Measurements from ENCODE around the gene SLC5A10. TPM values are rescaled to one million over a fixed set of nuclear protein-coding genes. Genes with fewer than 3 reads are reported as not detected.

SLC5A10 gene
- polyA plus RNA-seq, 1 donor (not counting 4 experiments of a cell fraction or from before 2014, with no cell fraction given): not detected

DNA sequence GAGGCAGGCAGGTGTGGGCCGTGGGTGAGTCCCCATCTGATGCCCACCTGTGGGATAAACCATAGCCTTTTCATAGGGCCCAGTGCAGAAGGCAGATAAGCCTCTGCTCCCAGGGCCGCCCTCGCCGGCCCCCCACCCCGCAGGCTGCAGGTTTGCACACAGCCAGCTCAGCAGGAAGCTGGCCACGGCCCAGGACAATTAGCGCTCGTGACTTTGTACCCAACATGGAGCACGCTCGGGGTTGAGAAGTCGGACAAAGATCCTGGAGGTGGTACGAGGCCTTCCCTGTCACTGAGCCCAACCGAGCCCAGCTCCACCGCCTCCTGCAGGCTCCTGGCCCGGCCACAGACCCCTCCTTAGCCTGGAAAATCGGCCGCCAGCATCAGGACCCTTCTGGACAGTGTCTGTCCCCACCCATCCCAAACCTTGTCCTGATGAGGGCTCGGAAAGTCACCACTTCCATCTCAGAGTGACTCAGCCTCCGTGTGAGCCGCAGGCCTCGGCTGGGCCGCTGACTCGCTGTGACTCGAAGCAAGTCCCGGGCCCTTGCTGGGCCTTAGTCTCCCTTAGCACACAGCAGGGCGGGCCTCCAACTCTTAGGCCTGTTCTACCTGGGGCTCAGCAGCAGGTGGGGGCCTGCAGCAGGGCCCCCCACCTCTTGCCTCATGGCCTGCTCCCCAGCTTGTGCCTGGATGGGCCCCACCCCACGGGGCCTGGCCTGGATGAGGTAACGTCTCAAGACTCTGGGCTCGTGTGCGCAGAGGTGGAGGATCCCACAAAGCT is 29.9 kb downstream of the SLC5A10 start:
- H3K9me1 ChIP-seq (ENCODE audit: control insufficient read depth, extremely low read depth, insufficient read depth, low read length): peaks cover 6% of the 10 kb centered on the region
- FAIRE-seq (peak; percentile 84), DNase-seq (ENCODE audit: low read depth, low spot score) (no peak)
- H3K4me1 ChIP-seq (ENCODE audit: control insufficient read depth, extremely low read depth, insufficient read depth, low read length): peaks cover 28% of the 10 kb centered on the region
- H3K4me2 ChIP-seq (ENCODE audit: control insufficient read depth, extremely low read depth, insufficient read depth, low read depth, low read length): peak overlapping the region; percentile 35
- no peak overlapping the region for H2AFZ ChIP-seq (ENCODE audit: control insufficient read depth, low read length)
- TF ChIP-seq CTCF (optimal IDR thresholded peaks at IDR 0.05 in 1 of 3, IDR thresholded peaks at IDR 0.05 in 1 of 3, conservative IDR thresholded peaks at IDR 0.05 in 1 of 3; ENCODE audit: extremely low read depth in 1 of 3, insufficient read depth in 2 of 3, low read length in 3 of 3) (no peak), EZH2 (IDR thresholded peaks at IDR 0.05; ENCODE audit: low read length) (no peak)
- H3K36me3 ChIP-seq (ENCODE audit: control insufficient read depth in 2 of 2, extremely low read depth in 1 of 2, insufficient read depth in 2 of 2, low read length in 2 of 2): peaks cover 54 to 75% of the 10 kb centered on the region in 2 experiments
- H3K79me2 ChIP-seq (ENCODE audit: control insufficient read depth, insufficient read depth, low read length): peaks cover 17% of the 10 kb centered on the region
- peak overlapping the region; percentile 60 for H3K9ac ChIP-seq (ENCODE audit: control insufficient read depth, extremely low read depth, insufficient read depth, low read length)
- H3K4me3 ChIP-seq (ENCODE audit: control insufficient read depth in 2 of 3, extremely low read depth in 1 of 3, insufficient read depth in 2 of 3, low read depth in 1 of 3, low read length in 3 of 3): no peak overlapping the region
- H3K9me3 ChIP-seq (ENCODE audit: control insufficient read depth, low read depth, low read length): no peaks in the 10 kb centered on the region
- dilution Hi-C loops (cut with MboI; ENCODE audit: extremely low pct_ligation_motif_present, low sequenced_read_pairs): no loop called here
- H3K27me3 ChIP-seq (ENCODE audit: control insufficient read depth, extremely low read depth, insufficient read depth, low read length): no peaks in the 10 kb centered on the region
- peak overlapping the region; percentile 68 for H3K27ac ChIP-seq (ENCODE audit: control insufficient read depth, insufficient read depth, low read length)
- peaks cover 17% of the 10 kb centered on the region for H4K20me1 ChIP-seq (ENCODE audit: control insufficient read depth, extremely low read depth, insufficient read depth, low read length)

GRCh38 chr17:18984273-18985114 is 32.5 kb downstream of the SLC5A10 start:
- no peak for DNase-seq (ENCODE audit: low read depth, low spot score)
- no peaks in the 10 kb centered on the region for H3K27me3 ChIP-seq (ENCODE audit: control insufficient read depth, extremely low read depth, insufficient read depth, low read length)
- peaks cover 28% of the 10 kb centered on the region for H3K4me1 ChIP-seq (ENCODE audit: control insufficient read depth, extremely low read depth, insufficient read depth, low read length)
- H3K27ac ChIP-seq (ENCODE audit: control insufficient read depth, insufficient read depth, low read length): no peak overlapping the region
- H2AFZ ChIP-seq (ENCODE audit: control insufficient read depth, low read length): no peak overlapping the region
- FAIRE-seq: no peak
- H3K79me2 ChIP-seq (ENCODE audit: control insufficient read depth, insufficient read depth, low read length): peaks cover 32% of the 10 kb centered on the region
- H3K4me3 ChIP-seq (ENCODE audit: control insufficient read depth in 2 of 3, extremely low read depth in 1 of 3, insufficient read depth in 2 of 3, low read depth in 1 of 3, low read length in 3 of 3): no peak overlapping the region
- peaks cover 52 to 67% of the 10 kb centered on the region in 2 experiments for H3K36me3 ChIP-seq (ENCODE audit: control insufficient read depth in 2 of 2, extremely low read depth in 1 of 2, insufficient read depth in 2 of 2, low read length in 2 of 2)
- H3K4me2 ChIP-seq (ENCODE audit: control insufficient read depth, extremely low read depth, insufficient read depth, low read depth, low read length): no peak overlapping the region
- no peak for TF ChIP-seq CTCF (optimal IDR thresholded peaks at IDR 0.05 in 1 of 3, IDR thresholded peaks at IDR 0.05 in 1 of 3, conservative IDR thresholded peaks at IDR 0.05 in 1 of 3; ENCODE audit: extremely low read depth in 1 of 3, insufficient read depth in 2 of 3, low read length in 3 of 3)
- no peak for TF ChIP-seq EZH2 (IDR thresholded peaks at IDR 0.05; ENCODE audit: low read length)
- H3K9ac ChIP-seq (ENCODE audit: control insufficient read depth, extremely low read depth, insufficient read depth, low read length): no peak overlapping the region
- H4K20me1 ChIP-seq (ENCODE audit: control insufficient read depth, extremely low read depth, insufficient read depth, low read length): peaks cover 21% of the 10 kb centered on the region
- peaks cover 6% of the 10 kb centered on the region for H3K9me1 ChIP-seq (ENCODE audit: control insufficient read depth, extremely low read depth, insufficient read depth, low read length)
- H3K9me3 ChIP-seq (ENCODE audit: control insufficient read depth, low read depth, low read length): no peaks in the 10 kb centered on the region
- dilution Hi-C loops (cut with MboI; ENCODE audit: extremely low pct_ligation_motif_present, low sequenced_read_pairs): no loop called here

Data from keratinocyte (primary cell).